Measurements from ENCODE around the gene THRB. TPM values are rescaled to one million over a fixed set of nuclear protein-coding genes. Genes with fewer than 3 reads are reported as not detected.

THRB gene
- total RNA-seq, 1 donor from 2014 or later, result 0.56 TPM

DNA sequence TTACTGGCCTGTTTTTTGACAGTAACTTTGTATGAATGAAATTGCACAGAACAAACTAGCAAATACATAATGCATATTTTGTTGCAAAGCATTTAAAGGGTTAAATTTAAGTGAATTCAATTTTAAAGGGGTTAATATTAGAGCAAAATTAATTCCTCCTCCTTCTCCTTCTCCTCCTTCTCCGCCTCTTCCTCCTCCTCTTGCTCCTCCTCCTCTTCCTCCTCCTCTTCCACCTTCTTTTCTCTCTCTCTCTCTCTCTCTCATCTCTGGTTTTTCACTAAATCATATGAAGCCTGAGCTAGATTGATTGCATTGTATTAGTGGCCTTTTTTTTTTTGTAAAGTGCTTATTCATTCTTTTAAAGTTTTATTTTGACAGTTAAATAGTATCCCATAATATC, 154.5 kb downstream of the THRB start:
- TF ChIP-seq, protein P1, sequence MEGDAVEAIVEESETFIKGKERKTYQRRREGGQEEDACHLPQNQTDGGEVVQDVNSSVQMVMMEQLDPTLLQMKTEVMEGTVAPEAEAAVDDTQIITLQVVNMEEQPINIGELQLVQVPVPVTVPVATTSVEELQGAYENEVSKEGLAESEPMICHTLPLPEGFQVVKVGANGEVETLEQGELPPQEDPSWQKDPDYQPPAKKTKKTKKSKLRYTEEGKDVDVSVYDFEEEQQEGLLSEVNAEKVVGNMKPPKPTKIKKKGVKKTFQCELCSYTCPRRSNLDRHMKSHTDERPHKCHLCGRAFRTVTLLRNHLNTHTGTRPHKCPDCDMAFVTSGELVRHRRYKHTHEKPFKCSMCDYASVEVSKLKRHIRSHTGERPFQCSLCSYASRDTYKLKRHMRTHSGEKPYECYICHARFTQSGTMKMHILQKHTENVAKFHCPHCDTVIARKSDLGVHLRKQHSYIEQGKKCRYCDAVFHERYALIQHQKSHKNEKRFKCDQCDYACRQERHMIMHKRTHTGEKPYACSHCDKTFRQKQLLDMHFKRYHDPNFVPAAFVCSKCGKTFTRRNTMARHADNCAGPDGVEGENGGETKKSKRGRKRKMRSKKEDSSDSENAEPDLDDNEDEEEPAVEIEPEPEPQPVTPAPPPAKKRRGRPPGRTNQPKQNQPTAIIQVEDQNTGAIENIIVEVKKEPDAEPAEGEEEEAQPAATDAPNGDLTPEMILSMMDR (IDR thresholded peaks at IDR 0.05; ENCODE audit: partially characterized antibody, unreplicated experiment), result no peak
- Mint-ChIP-seq H3K4me1 (ENCODE audit: low read depth, unreplicated experiment) (no peaks in the 10 kb centered on the region), H3K27me3 (ENCODE audit: unreplicated experiment) (peaks cover 2% of the 10 kb centered on the region), H3K9me3 (ENCODE audit: unreplicated experiment) (no peaks in the 10 kb centered on the region), H3K4me3 (ENCODE audit: unreplicated experiment) (no peak overlapping the region), H3K36me3 (ENCODE audit: unreplicated experiment) (no peaks in the 10 kb centered on the region), H3K27ac (ENCODE audit: unreplicated experiment) (no peak overlapping the region)
- no peak for DNase-seq

DNA sequence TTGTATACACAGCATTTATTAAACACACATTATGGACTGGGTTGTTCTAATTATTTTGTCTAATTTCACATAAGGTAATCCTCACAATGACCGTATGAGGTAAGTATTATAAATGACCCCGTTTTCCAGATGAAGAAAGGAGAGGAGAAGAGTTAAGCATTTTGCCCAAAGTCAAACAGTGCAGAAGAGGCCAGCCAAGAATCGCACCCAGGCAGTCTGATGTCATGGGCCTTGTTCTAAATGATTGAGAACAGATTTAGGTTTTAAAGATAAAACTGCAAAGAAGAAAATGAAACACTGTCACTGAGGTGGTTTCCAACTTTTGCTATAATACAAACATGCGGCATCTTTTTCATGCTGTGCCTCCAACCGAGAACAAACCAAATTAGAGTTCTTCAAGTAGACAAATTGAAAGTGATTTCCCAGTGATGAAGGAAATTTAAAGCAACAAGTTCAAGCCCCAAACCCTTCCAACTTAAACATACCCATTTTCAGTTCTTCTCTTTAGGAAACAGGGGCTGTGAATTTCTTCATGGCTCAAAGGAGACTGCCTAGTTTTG, 155.3 kb downstream of the THRB start:
- H3K4me3 Mint-ChIP-seq (ENCODE audit: unreplicated experiment), result no peak overlapping the region
- H3K4me1 Mint-ChIP-seq (ENCODE audit: low read depth, unreplicated experiment), result no peaks in the 10 kb centered on the region
- no peaks in the 10 kb centered on the region for H3K9me3 Mint-ChIP-seq (ENCODE audit: unreplicated experiment)
- TF ChIP-seq, protein P1 (IDR thresholded peaks at IDR 0.05; ENCODE audit: partially characterized antibody, unreplicated experiment), result no peak
- no peak for DNase-seq
- H3K27ac Mint-ChIP-seq (ENCODE audit: unreplicated experiment), result no peak overlapping the region
- H3K36me3 Mint-ChIP-seq (ENCODE audit: unreplicated experiment), result no peaks in the 10 kb centered on the region
- peaks cover 2% of the 10 kb centered on the region for H3K27me3 Mint-ChIP-seq (ENCODE audit: unreplicated experiment)

DNA sequence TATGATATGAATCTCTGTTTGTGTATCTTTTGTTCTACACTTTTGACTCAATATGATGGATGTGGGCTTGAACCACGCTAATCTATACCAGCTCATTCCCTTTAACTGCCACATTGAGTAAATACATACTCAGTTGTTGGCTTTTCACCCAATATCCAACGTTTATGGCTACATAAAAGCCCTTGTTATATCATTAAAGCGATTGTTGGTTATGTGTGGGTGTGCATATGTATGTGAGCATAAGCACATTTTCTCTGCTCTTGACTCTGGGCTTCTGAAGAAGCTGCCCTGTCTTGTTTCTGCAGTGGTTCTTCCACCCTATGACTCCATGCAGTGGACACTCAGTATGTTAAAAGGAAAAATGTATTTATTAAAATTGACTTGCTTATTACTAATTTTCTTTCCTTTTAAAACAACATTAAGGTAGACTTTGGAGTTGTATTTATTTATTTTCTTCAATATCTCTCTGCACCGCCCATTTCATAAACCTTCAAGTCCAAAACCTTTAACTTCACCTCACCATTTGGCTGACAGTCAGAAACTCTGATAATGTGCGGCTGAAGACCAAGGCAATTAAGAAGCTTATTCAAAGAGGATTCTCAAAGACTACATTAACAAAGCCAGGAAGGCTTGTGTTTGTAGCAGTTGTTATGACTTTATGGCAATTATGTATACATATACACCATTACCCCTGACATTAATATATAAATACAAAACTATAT, 156.1 kb downstream of the THRB start:
- TF ChIP-seq, protein P1 (IDR thresholded peaks at IDR 0.05; ENCODE audit: partially characterized antibody, unreplicated experiment), result no peak
- peaks cover 2% of the 10 kb centered on the region for H3K27me3 Mint-ChIP-seq (ENCODE audit: unreplicated experiment)
- no peaks in the 10 kb centered on the region for H3K4me1 Mint-ChIP-seq (ENCODE audit: low read depth, unreplicated experiment)
- H3K9me3 Mint-ChIP-seq (ENCODE audit: unreplicated experiment), result no peaks in the 10 kb centered on the region
- H3K4me3 Mint-ChIP-seq (ENCODE audit: unreplicated experiment), result no peak overlapping the region
- no peaks in the 10 kb centered on the region for H3K36me3 Mint-ChIP-seq (ENCODE audit: unreplicated experiment)
- H3K27ac Mint-ChIP-seq (ENCODE audit: unreplicated experiment), result no peak overlapping the region
- DNase-seq, result no peak

DNA sequence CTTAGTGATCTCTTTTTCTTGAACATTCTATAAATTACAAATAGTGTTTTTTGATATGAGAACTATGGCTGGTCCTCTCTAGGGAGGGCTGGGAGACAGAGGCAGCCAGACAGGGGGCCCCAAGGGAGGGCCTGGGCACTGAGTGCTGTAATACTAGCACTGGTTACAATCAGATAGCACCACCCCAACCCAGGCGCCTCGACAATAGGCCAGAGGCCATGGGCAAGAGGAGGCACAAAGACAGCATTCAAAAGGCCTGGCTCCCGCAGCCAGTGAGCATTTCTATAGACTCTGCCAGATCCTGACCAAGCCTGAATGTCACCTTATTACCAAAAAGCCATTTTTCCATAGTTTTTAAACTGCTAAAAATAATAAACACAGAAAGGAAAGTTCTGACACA, 158.5 kb downstream of the THRB start:
- H3K27ac Mint-ChIP-seq (ENCODE audit: unreplicated experiment), result no peak overlapping the region
- no peaks in the 10 kb centered on the region for H3K4me1 Mint-ChIP-seq (ENCODE audit: low read depth, unreplicated experiment)
- H3K9me3 Mint-ChIP-seq (ENCODE audit: unreplicated experiment), result no peaks in the 10 kb centered on the region
- TF ChIP-seq, protein P1 (IDR thresholded peaks at IDR 0.05; ENCODE audit: partially characterized antibody, unreplicated experiment), result no peak
- no peaks in the 10 kb centered on the region for H3K36me3 Mint-ChIP-seq (ENCODE audit: unreplicated experiment)
- H3K27me3 Mint-ChIP-seq (ENCODE audit: unreplicated experiment), result peaks cover 2% of the 10 kb centered on the region
- no peak for DNase-seq
- no peak overlapping the region for H3K4me3 Mint-ChIP-seq (ENCODE audit: unreplicated experiment)

DNA sequence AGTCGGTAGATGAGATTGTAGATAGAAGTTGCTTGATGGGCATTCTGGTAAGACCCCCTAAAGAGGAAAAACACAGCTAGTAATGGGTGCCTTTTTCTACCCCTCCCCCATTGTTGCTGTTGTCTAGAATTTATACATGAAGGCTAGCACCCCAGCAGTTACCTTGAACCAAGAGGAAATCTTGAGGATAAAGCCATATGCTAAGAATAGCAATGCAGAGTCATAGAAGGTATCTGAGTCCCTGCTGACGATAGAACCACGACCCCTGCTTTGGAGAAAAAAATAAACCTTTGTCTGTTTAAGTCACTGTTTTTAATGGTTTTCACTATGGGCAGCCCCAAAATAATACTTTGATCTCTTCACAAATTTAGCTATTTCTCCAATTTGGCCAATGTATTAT, 162.6 kb downstream of the THRB start:
- Mint-ChIP-seq H3K36me3 (ENCODE audit: unreplicated experiment) (no peaks in the 10 kb centered on the region), H3K27me3 (ENCODE audit: unreplicated experiment) (no peaks in the 10 kb centered on the region), H3K27ac (ENCODE audit: unreplicated experiment) (no peak overlapping the region), H3K9me3 (ENCODE audit: unreplicated experiment) (no peaks in the 10 kb centered on the region), H3K4me3 (ENCODE audit: unreplicated experiment) (no peak overlapping the region), H3K4me1 (ENCODE audit: low read depth, unreplicated experiment) (no peaks in the 10 kb centered on the region)
- TF ChIP-seq, protein P1 (IDR thresholded peaks at IDR 0.05; ENCODE audit: partially characterized antibody, unreplicated experiment), result no peak
- DNase-seq, result no peak

Measured in glutamatergic neuron (in vitro differentiated cells).